GM21528 (cell line): ENCODE data around the gene SRGAP2B.
"Not testable (repeated sequence)": the region's sequence is repeated elsewhere in the genome, so short reads cannot be mapped to it uniquely, and the experiment has no call there.

ENCODE experiments used
- ATAC-seq: cut with Tn5 transposase; IDR thresholded peaks from one replicate; pipeline ENCODE4 v1.9.1; 2021; ENCODE audit warnings: mild to moderate bottlenecking, moderate library complexity; ENCODE audit not compliant: unreplicated experiment, low FRiP score

SRGAP2B gene

GRCh38 chr1:144961604-144962583 is 133.2 kb downstream of the SRGAP2B start:
- ATAC-seq: not testable (repeated sequence)

- not testable (repeated sequence) for ATAC-seq
These were observed 134.1 kb downstream of the SRGAP2B start for GRCh38 chr1:144960929-144961488.

- not testable (repeated sequence) for ATAC-seq
These were observed 146.7 kb downstream of the SRGAP2B start for GRCh38 chr1:144948390-144948789.

- not testable (repeated sequence) for ATAC-seq
These were observed 147.6 kb downstream of the SRGAP2B start for GRCh38 chr1:144947495-144947894.

- not testable (repeated sequence) for ATAC-seq
These were observed 148.3 kb downstream of the SRGAP2B start for GRCh38 chr1:144946525-144947480.

GRCh38 chr1:144941710-144942109 is 153.4 kb downstream of the SRGAP2B start:
- ATAC-seq: not testable (repeated sequence)

GRCh38 chr1:144940054-144940453 is 155.1 kb downstream of the SRGAP2B start:
- not testable (repeated sequence) for ATAC-seq

GRCh38 chr1:144938627-144939026 is 156.5 kb downstream of the SRGAP2B start:
- ATAC-seq: not testable (repeated sequence)

- not testable (repeated sequence) for ATAC-seq
These were observed 158.9 kb downstream of the SRGAP2B start for GRCh38 chr1:144936186-144936732.

- ATAC-seq: not testable (repeated sequence)
These were observed 159.8 kb downstream of the SRGAP2B start for GRCh38 chr1:144935310-144935709.

- ATAC-seq: not testable (repeated sequence)
These were observed 162.1 kb downstream of the SRGAP2B start for GRCh38 chr1:144933014-144933413.

GRCh38 chr1:144932153-144932552 is 163.0 kb downstream of the SRGAP2B start:
- not testable (repeated sequence) for ATAC-seq

GRCh38 chr1:144931553-144931952 is 163.6 kb downstream of the SRGAP2B start:
- ATAC-seq: not testable (repeated sequence)

- ATAC-seq: not testable (repeated sequence)
These were observed 164.9 kb downstream of the SRGAP2B start for GRCh38 chr1:144930085-144930777.

GRCh38 chr1:144927292-144927691 is 167.8 kb downstream of the SRGAP2B start:
- not testable (repeated sequence) for ATAC-seq

- not testable (repeated sequence) for ATAC-seq
These were observed 171.5 kb downstream of the SRGAP2B start for GRCh38 chr1:144923640-144924039.

GRCh38 chr1:144922785-144923184 is 172.3 kb downstream of the SRGAP2B start:
- not testable (repeated sequence) for ATAC-seq

GRCh38 chr1:144919106-144919505 is 176.0 kb downstream of the SRGAP2B start:
- not testable (repeated sequence) for ATAC-seq

GRCh38 chr1:144918027-144918603 is 177.0 kb downstream of the SRGAP2B start:
- ATAC-seq: not testable (repeated sequence)
